ENCODE measurements around the gene PTGDS. TPM values are rescaled to one million over a fixed set of nuclear protein-coding genes. Genes with fewer than 3 reads are reported as not detected.

Gene PTGDS
- total and polyA plus RNA-seq, 10 of the 15 experiments (the other 5 are each of a cell fraction or from before 2014, with no cell fraction given): not detected

DNA sequence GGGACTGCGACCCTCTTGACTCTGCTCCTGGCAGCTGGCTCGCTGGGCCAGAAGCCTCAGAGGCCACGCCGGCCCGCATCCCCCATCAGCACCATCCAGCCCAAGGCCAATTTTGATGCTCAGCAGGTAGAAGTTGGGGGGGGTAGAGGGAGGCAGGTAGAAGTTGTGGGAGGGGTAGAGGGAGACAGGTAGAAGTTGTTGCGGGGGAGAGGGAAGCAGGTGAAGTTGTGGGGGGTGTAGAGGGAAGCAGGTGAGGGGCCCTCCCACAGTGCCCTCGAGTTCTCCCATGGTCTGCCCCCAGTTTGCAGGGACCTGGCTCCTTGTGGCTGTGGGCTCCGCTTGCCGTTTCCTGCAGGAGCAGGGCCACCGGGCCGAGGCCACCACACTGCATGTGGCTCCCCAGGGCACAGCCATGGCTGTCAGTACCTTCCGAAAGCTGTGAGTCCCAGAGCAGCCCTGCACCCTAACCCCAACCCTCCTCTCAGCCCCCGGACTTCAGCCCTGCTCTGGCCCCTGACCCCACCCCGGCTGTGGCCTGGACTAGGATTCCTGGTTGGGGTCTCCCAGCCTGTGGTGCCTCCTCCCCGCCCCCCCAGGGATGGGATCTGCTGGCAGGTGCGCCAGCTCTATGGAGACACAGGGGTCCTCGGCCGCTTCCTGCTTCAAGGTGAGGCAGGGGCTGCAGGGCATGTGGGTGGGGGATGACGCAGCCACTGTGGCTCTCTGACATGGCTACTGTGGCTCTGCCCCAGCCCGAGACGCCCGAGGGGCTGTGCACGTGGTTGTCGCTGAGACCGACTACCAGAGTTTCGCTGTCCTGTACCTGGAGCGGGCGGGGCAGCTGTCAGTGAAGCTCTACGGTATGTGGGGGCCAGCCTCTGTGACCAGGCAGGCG, 31.7 kb upstream of the PTGDS start:
- POLR2A ChIA-PET: interaction anchor here (2.5 kb wide), 1 partner anchor 59 kb away, joined by 6 read pairs; the partner anchor contains the start of gene TRAF2
- Histone ChIP-seq H3K9ac (ENCODE audit: control insufficient read depth, insufficient read depth, low read length) (no peak overlapping the region), H3K9me3 (replicated peaks; ENCODE audit: control insufficient read depth, insufficient read depth, low read length) (no peaks in the 10 kb centered on the region), H3K4me3 (no peak overlapping the region), H3K36me3 (ENCODE audit: control insufficient read depth in 2 of 2, insufficient read depth in 2 of 2, low read length in 1 of 2) (peaks cover 0 to 18% of the 10 kb centered on the region in 2 experiments; a peak in 3 of 4 replicates), H3K27ac (ENCODE audit: control insufficient read depth, insufficient read depth) (no peak overlapping the region), H3K4me2 (ENCODE audit: control insufficient read depth, insufficient read depth) (no peak overlapping the region), H3K79me2 (ENCODE audit: control insufficient read depth, insufficient read depth, low read length) (peaks cover 19% of the 10 kb centered on the region), H4K20me1 (ENCODE audit: control insufficient read depth, insufficient read depth) (no peaks in the 10 kb centered on the region), H2AFZ (ENCODE audit: control insufficient read depth, low read depth, low read length) (no peak overlapping the region), H3K27me3 (replicated peaks in 1 of 2; ENCODE audit: control insufficient read depth in 2 of 2, insufficient read depth in 2 of 2, low read length in 1 of 2) (no peaks in the 10 kb centered on the region), H3K4me1 (ENCODE audit: control insufficient read depth, insufficient read depth, low read length) (peaks cover 9% of the 10 kb centered on the region)
- RAD21 ChIA-PET (ENCODE audit: unreplicated experiment): interaction anchor here (0.5 kb wide), 1 partner anchor 15 kb away, joined by 5 read pairs; no protein-coding TSS in a partner anchor
- FAIRE-seq (no peak), ATAC-seq (no peak), DNase-seq (ENCODE audit: low read depth, low spot score) (no peak)
- in situ Hi-C loops (cut with MboI): loop anchor here (5.0 kb wide), 1 partner anchor 92 kb away; no protein-coding TSS in a partner anchor
- SMC1A ChIA-PET (ENCODE audit: uncharacterized antibody, unreplicated experiment): no interaction called here
- CTCF ChIA-PET: interaction anchor here (0.7 to 1.6 kb wide), 8 partner anchors 9 to 90 kb away, joined by 3 to 7 read pairs (median 3); partner anchors contain the start of genes CLIC3 and TRAF2
- WGBS (ENCODE audit: insufficient coverage, insufficient replicate concordance, low lambda C conversion rate, missing lambda C conversion rate): 64% methylated on average over 28 of the region's 30 CpGs
- intact Hi-C loops (cut with micrococcal nuclease; ENCODE audit: unreplicated experiment): loop anchor here (10.0 kb wide), 1 partner anchor 151 kb away; the partner anchor contains the start of genes CCDC183 and TMEM141
- TF ChIP-seq NR2F1 (conservative IDR thresholded peaks at IDR 0.05): no peak
- TF ChIP-seq, protein P1, sequence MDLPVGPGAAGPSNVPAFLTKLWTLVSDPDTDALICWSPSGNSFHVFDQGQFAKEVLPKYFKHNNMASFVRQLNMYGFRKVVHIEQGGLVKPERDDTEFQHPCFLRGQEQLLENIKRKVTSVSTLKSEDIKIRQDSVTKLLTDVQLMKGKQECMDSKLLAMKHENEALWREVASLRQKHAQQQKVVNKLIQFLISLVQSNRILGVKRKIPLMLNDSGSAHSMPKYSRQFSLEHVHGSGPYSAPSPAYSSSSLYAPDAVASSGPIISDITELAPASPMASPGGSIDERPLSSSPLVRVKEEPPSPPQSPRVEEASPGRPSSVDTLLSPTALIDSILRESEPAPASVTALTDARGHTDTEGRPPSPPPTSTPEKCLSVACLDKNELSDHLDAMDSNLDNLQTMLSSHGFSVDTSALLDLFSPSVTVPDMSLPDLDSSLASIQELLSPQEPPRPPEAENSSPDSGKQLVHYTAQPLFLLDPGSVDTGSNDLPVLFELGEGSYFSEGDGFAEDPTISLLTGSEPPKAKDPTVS (IDR thresholded peaks at IDR 0.05; ENCODE audit: low read depth, low read length): no peak
- TF ChIP-seq, protein P2, sequence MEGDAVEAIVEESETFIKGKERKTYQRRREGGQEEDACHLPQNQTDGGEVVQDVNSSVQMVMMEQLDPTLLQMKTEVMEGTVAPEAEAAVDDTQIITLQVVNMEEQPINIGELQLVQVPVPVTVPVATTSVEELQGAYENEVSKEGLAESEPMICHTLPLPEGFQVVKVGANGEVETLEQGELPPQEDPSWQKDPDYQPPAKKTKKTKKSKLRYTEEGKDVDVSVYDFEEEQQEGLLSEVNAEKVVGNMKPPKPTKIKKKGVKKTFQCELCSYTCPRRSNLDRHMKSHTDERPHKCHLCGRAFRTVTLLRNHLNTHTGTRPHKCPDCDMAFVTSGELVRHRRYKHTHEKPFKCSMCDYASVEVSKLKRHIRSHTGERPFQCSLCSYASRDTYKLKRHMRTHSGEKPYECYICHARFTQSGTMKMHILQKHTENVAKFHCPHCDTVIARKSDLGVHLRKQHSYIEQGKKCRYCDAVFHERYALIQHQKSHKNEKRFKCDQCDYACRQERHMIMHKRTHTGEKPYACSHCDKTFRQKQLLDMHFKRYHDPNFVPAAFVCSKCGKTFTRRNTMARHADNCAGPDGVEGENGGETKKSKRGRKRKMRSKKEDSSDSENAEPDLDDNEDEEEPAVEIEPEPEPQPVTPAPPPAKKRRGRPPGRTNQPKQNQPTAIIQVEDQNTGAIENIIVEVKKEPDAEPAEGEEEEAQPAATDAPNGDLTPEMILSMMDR (IDR thresholded peaks at IDR 0.05 in 2 of 3, conservative IDR thresholded peaks at IDR 0.05 in 1 of 3; ENCODE audit: control insufficient read depth in 2 of 3, extremely low read depth in 1 of 3, insufficient read depth in 1 of 3, low read depth in 3 of 3, low read length in 3 of 3): no peak
- no peak for TF ChIP-seq MYC (IDR thresholded peaks at IDR 0.05; ENCODE audit: insufficient read depth, insufficient read length, insufficient replicate concordance, low read length, severe bottlenecking)
- no peak for TF ChIP-seq RB1 (IDR thresholded peaks at IDR 0.05; ENCODE audit: borderline replicate concordance)
- TF ChIP-seq, protein P3, sequence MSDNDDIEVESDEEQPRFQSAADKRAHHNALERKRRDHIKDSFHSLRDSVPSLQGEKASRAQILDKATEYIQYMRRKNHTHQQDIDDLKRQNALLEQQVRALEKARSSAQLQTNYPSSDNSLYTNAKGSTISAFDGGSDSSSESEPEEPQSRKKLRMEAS (IDR thresholded peaks at IDR 0.05; ENCODE audit: low read depth, low read length): no peak
- TF ChIP-seq MTA2 (IDR thresholded peaks at IDR 0.05; ENCODE audit: low read depth): no peak
- no peak for TF ChIP-seq ZNF24 (IDR thresholded peaks at IDR 0.05)
- TF ChIP-seq BCL11A (IDR thresholded peaks at IDR 0.05; ENCODE audit: low read depth, low read length): no peak
- TF ChIP-seq SMAD5 (IDR thresholded peaks at IDR 0.05; ENCODE audit: low read depth): no peak
- no peak for TF ChIP-seq POU2F2 (IDR thresholded peaks at IDR 0.05; ENCODE audit: borderline replicate concordance, low read depth, low read length)
- TF ChIP-seq NR2C2 (IDR thresholded peaks at IDR 0.05; ENCODE audit: borderline replicate concordance, control insufficient read depth, insufficient read length, low read depth): no peak
- TF ChIP-seq ASH2L (IDR thresholded peaks at IDR 0.05; ENCODE audit: borderline replicate concordance, low read depth): no peak
- no peak for TF ChIP-seq MXI1 (IDR thresholded peaks at IDR 0.05; ENCODE audit: low read depth, low read length)
- no peak for TF ChIP-seq SUPT20H (IDR thresholded peaks at IDR 0.05; ENCODE audit: borderline replicate concordance, control insufficient read depth, low read depth, low read length)
- TF ChIP-seq ZNF207 (IDR thresholded peaks at IDR 0.05; ENCODE audit: borderline replicate concordance): no peak
- no peak for TF ChIP-seq RAD51 (IDR thresholded peaks at IDR 0.05)
- TF ChIP-seq JUND (IDR thresholded peaks at IDR 0.05; ENCODE audit: low read depth, low read length): no peak
- TF ChIP-seq RAD21 (IDR thresholded peaks at IDR 0.05; ENCODE audit: insufficient read depth, low read depth, low read length): no peak
- TF ChIP-seq PML (IDR thresholded peaks at IDR 0.05; ENCODE audit: low read length): no peak
- BruUV-seq (replicated peaks): no TSS peak
